Non-pigmented ciliary epithelial cell (primary cell): ENCODE measurements around the gene VIPR1.

Source experiments
- DNase-seq: peaks from one replicate; pipeline ENCODE4 v3.0.0-alpha.2; 2010; ENCODE audit warnings: low read depth

VIPR1 gene, protein sequence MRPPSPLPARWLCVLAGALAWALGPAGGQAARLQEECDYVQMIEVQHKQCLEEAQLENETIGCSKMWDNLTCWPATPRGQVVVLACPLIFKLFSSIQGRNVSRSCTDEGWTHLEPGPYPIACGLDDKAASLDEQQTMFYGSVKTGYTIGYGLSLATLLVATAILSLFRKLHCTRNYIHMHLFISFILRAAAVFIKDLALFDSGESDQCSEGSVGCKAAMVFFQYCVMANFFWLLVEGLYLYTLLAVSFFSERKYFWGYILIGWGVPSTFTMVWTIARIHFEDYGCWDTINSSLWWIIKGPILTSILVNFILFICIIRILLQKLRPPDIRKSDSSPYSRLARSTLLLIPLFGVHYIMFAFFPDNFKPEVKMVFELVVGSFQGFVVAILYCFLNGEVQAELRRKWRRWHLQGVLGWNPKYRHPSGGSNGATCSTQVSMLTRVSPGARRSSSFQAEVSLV

GRCh38 chr3:42502429-42503250 lies at the start of gene VIPR1:
Gene VIPR1 (plus strand): TSS chr3:42502643. CDS start chr3:42502736, 93 bp downstream.
- DNase-seq, result no peak

- DNase-seq, result no peak
These were observed 46.2 kb upstream of the VIPR1 start for GRCh38 chr3:42456211-42456610.

DNA sequence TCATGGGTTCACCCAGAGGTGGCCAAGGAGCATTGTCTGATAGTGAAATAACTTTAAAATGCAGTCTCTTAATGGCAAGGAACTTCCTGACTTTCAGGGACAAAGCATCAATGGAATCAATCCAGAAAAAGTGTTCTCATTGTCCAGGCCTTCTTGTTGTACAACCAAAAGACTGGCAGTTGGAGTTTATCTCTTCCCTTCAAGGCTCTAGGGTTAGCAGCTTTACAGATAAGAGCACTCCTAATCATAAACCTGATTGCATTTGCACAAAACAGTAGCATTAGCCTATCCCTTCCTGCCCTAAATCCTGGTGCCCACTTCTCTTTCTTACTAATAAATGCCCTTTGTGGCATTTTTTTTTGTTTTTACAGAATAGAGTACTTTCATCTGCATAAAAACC lies 43.3 kb upstream of the VIPR1 start:
- no peak for DNase-seq

- no peak for DNase-seq
These were observed 40.7 kb upstream of the VIPR1 start for GRCh38 chr3:42461762-42462161.

- no peak for DNase-seq
These were observed 39.4 kb upstream of the VIPR1 start for GRCh38 chr3:42463093-42463492.

DNA sequence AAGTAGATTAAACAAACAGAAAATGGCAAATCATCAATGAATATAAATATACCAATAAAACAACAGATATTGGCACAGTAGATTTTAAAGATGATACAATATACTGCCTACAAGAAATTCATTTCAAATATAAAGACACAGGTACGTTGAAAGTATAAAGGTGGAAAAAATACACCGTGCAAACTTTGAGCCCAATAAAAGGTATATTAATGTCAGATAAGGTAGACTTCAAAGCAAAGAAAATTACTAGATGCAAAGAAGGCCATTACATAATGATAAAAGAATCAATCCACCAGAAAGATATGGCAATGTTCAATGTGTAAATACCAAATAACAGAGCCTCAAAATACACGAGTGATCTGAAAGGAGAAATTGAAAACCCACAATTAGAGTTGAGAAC lies 34.3 kb upstream of the VIPR1 start:
- no peak for DNase-seq

- DNase-seq, result no peak
These were observed 29.9 kb upstream of the VIPR1 start for GRCh38 chr3:42472555-42472954.

- DNase-seq, result no peak
These were observed 29.1 kb upstream of the VIPR1 start for GRCh38 chr3:42473083-42473932.

DNA sequence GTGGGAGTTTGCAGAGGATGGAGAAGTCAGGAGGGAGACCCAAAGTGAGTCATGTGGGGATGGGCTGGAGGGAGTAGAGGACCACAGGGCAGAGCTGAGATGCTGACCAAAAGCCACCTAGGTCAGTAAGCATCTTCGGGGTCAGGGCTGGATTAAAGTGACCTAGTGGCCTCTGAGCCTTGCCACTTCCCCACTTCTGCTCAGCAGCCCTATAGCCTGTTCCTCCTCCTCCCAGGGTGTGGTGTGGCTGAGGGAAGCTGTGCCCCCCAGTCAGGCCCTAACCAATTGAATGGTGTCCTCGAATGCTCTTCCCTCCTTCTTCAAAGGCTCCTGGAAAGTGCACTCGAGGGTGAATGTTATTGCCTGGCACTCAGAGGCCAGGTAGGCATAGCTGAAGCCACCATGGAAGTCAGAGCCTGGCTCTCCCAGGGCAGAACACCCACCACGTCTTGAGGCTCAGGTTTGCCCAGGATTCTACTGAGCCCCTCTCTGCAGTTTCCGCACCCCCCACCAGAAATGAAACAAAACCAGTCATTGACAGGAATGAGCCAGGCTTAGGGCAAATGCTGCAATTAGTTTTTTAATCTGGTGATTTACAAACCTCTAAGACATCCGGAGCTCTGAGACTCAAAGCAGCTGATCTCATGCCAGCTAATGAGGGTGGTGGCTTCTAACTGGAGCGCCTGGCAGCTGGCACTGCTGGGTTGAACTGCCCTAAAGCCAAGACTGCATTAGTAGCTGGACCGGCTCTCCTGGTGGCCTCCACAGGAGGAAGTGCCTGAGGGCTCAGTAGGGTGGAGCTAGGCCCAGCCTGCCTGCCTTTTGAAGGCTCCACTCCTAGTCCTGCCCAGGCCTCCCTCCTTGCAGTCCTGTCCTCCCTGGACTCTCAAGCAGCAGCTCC lies 26.0 kb upstream of the VIPR1 start:
- DNase-seq, result no peak

DNA sequence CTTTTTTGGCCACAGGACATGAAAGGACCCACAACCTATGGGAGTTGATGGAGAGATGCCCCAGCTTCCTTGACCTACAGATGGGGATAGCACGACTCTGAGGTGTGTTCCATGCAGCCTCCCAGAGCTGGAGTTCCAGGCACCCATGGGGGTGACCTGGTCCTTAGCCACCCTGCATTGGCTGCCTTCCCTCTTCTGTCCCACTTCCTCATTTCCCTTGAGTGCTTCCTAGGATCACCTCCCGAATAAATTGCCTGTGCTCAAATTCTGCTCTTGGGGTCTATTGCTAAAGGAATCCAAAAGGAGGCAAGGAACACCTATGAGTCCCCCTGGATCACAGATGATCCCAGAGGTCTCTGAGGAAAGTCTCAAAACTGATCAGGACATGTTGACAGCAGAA lies 24.7 kb upstream of the VIPR1 start:
- no peak for DNase-seq

DNA sequence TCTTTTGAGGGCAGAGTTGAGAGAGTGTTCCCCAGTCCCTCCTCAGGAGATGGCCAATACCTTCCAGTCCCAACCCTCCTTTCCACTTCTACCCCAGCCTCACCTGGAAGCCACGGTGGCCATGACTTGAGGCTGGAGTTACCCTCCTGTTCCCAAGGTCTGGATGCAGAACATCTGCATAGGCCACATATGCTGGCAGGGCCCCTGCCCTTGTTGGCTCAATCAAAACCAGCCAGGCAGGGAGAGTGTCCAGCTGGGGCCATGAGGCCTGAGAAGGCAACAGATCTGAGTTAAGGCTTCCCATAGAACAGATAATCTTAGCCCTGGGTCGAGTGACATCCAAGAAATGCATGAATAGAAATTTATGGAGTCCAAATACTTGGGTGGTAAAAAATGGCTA lies 23.6 kb upstream of the VIPR1 start:
- no peak for DNase-seq

DNA sequence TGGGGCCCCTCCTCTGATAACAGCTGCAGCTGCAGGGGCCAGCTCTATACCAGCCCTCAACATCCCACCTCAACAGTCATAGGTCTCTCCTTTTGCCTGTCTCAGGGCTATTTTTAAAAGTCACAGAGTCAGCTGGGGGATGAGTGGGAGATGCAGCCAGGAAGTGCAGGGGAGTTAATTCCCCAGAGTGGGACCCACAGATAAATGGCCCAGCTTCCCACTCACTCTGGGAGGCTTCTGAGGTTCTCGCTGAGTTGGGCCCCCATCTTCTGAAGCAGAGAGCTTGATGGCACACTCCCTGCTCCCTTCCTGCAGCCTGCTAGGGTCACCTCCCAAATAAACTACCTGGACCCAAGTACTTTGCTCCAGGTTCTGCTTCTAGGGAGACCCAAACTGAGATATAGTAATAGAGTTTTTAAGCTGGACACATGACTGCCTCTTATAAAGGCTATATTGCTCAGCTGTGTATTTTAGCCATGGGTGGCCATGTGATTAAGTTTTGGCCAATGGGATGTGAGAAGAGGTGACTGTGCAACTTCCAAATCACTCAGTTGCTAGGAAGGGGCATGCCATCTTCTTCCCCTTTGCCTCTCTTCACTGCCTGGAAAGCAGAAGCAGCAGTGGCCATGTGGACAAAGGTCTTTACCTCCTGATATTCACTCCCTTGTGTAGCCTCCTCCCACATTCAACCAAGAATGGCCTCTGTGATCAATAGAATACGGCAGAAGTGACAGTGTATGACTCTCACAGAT lies 15.5 kb upstream of the VIPR1 start:
- no peak for DNase-seq

DNA sequence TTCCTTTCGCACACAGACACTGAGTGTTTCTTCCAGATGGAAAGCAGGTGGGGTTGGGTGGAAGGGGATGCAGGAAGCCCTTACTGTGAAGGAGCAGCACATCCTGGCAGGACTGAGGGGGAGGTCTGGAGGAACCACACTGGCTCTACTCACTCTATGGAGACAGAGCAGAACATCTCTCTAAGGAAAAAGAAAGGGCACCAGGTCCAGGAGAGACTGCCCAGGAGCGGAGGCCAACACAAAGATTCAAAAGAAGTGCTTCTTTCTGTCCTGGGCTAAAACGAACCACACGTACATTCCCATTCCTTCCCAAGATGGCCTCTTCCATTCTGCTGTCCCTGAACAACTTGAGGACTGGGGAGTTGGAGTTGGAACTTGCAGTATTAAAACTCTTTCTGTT lies 13.8 kb upstream of the VIPR1 start:
- DNase-seq, result no peak

- DNase-seq, result no peak
These were observed 13.1 kb upstream of the VIPR1 start for GRCh38 chr3:42489116-42489936.

DNA sequence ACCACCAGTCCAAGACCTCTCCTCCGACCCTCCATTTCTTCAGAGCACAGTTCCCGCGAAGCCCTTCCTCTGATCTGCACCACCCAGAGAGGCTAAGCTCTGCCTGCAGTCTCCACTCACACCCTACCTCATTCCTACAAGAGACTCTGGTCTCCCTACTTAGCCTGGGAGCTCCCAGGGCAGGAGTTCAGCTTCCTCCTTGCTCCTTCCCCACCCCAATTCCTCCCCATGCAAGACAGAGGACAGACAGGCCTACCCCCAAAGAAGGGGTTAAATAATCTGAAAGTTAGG lies 12.6 kb upstream of the VIPR1 start:
- no peak for DNase-seq

- DNase-seq, result no peak
These were observed 12.2 kb upstream of the VIPR1 start for GRCh38 chr3:42490243-42490642.

DNA sequence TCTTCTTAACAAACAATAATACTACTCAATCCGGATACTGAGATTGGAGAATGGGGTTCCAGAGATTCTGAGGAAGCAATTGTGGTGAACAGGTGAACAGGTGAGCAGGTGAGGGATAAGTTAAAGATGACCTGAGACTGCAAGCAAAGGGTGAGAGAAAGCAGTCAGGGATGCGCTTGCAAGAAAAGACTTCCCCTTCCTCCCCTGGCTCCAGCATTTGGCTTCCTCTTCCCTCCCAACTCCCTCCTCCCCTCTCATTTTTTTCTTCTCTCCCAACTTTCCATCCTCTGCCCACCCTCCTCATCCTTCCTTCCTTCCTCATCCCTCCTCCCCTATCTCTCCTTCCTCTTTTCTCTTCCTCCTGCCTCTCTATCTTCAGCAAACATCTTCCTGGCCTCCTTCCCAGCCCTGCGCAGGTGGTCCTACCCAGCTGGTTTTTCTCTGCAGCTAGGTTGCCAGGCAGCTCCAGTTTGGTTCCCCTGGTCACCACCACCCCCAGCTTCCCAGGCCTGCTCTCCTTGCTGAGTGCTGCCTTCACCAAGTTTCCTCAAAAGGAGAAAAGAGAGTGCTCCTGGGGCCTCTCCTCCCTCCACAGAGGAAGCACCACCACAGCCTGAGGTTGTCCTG lies 10.4 kb upstream of the VIPR1 start:
- no peak for DNase-seq

DNA sequence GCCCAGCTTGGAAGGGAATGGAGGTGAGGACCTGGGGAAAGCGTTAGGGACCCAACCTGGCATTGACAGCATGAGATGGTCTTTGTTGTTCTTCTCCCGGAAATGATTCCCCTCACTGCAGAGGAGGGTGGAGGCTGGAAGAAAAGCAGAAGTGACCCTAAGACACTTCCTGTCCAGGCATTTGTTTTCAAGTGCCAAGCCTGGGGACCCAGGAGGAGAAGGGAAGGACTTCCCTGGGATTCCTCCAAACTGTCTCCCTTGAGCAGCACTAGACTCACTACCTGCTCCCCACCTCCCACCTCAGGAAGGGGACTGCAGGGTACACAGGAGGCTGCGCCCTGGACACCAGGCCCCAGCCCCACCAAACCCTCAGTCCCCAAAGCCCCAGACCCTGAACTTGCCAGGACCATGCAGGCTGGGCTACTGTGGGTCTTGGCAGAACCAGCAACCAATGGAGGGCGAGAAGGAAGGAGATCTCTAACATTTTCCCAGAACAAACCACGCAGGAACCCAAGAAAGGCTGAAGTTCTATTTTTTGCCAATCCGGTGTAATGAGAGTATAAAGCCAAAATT lies 9.8 kb upstream of the VIPR1 start:
- no peak for DNase-seq
